Spleen (tissue), 11 donors: ENCODE results near the gene TBC1D10A. TPM values are rescaled to one million over a fixed set of nuclear protein-coding genes. Genes with fewer than 3 reads are reported as not detected.

Experiments used
- DNase-seq: peaks from one replicate; pipeline ENCODE4 v3.0.0-alpha.2; 2020
- H3K27ac ChIP-seq, 8 donors: fragments of 200-600 bp; sonication (generic) in 7 of 8; 1 replicate in 4 of 8; 2 replicates in 4 of 8; pipeline versions ENCODE4 v1.5.0 to v1.8.0; 2016 to 2021; ENCODE audit warnings: inconsistent platforms in 4 of 8, mild to moderate bottlenecking in 4 of 8, moderate library complexity in 1 of 8
- H3K27me3 ChIP-seq, 7 donors: fragments of 200-600 bp; sonication (generic) in 6 of 7; replicated peaks in 1 of 7; 1 replicate in 4 of 7; 2 replicates in 3 of 7; pipeline versions ENCODE4 v1.5.0 to v1.8.0; 2016 to 2021; ENCODE audit warnings: inconsistent platforms in 3 of 7, mild to moderate bottlenecking in 1 of 7
- H3K36me3 ChIP-seq, 6 donors: fragments of 200-600 bp; sonication (generic) in 5 of 6; 1 replicate in 4 of 6; 2 replicates in 2 of 6; pipeline versions ENCODE4 v1.5.0 to v1.8.0; 2016 to 2021; ENCODE audit warnings: inconsistent platforms in 2 of 6
- H3K4me1 ChIP-seq, 6 donors: fragments of 200-600 bp; sonication (generic) in 5 of 6; 1 replicate in 3 of 6; 2 replicates in 3 of 6; pipeline versions ENCODE4 v1.5.0 to v1.8.0; 2016 to 2021; ENCODE audit warnings: inconsistent platforms in 3 of 6
- H3K4me3 ChIP-seq, 8 donors: fragments of 200-600 bp; sonication (generic) in 7 of 8; 1 replicate in 4 of 8; 2 replicates in 4 of 8; pipeline versions ENCODE4 v1.5.0 to v1.8.0; 2016 to 2021; ENCODE audit warnings: inconsistent platforms in 4 of 8, mild to moderate bottlenecking in 4 of 8, moderate library complexity in 2 of 8
- H3K9me3 ChIP-seq, 8 donors: fragments of 200-600 bp; sonication (generic) in 7 of 8; 1 replicate in 4 of 8; 2 replicates in 4 of 8; pipeline versions ENCODE4 v1.5.0 to v1.8.0; 2016 to 2021; ENCODE audit warnings: inconsistent platforms in 4 of 8
- CTCF ChIP-seq, 11 experiments: fragments of 200-600 bp in 7 of 11; fragments of 450-650 bp in 4 of 11; sonication (generic) in 4 of 11; IDR thresholded peaks in 8 of 11; conservative IDR thresholded peaks in 3 of 11; 1 replicate in 7 of 11; 2 replicates in 4 of 11; pipeline versions ENCODE4 v1.4.0 to v1.8.0; 2016 to 2021; ENCODE audit warnings: antibody characterized with exemption in 11 of 11, inconsistent platforms in 4 of 11, mild to moderate bottlenecking in 1 of 11
- POLR2A ChIP-seq, 3 donors: fragments of 450-650 bp; IDR thresholded peaks; one replicate each; pipeline ENCODE4 v1.5.1; 2017; ENCODE audit warnings: antibody characterized with exemption in 3 of 3, mild to moderate bottlenecking in 1 of 3
- POLR2AphosphoS5 ChIP-seq, 3 donors: sonication (generic); formaldehyde crosslinking; IDR thresholded peaks; one replicate each; pipeline ENCODE4 v1.5.1; 2017; ENCODE audit warnings: antibody characterized with exemption in 3 of 3
- WGBS, 5 donors: extraction: QIAGEN DNeasy Blood & Tissue Kit in 3 of 5; methylation state at CpG; one replicate each; pipeline versions ENCODE4 v1.1.5 to v1.1.7; 2013 to 2018; 5-methylcytosine and 5-hydroxymethylcytosine counted together
- intact Hi-C: fragments of 100-400 bp; cut with DNase I; formaldehyde crosslinking; loops from one replicate; pipeline ENCODE4 v1.15.0; 2023; ENCODE audit warnings: low total_unique reads
- polyA plus RNA-seq, 3 donors: library from polyadenylated mRNA; stranded (reverse); fragments of 200-250 nt; gene quantifications; one replicate each; pipeline ENCODE4 v1.2.1, GENCODE V29; 2013
- total RNA-seq, 7 donors: library from RNA; depleted of rRNA in 3 of 7; stranded (reverse); fragments of >200 nt in 3 of 7; fragmentation: NEBNext Ultra II Directional in 4 of 7; extraction: Animal tissue kit (Norgen Biotek cat#: 25700) in 4 of 7; gene quantifications; one replicate each; pipeline versions ENCODE4 v1.1.0 to v1.2.1, GENCODE V29; 2016 to 2021
- donor health status: healthy with polysubstance abuse.
- donor health status: DM: no; HTN: no; CAD: no; lungs with moderate emphysema.
- donor health status: DM: no; HTN: no; CAD: no.
- donor health status: Bipolar disorder and iron deficiency.
- donor health status: healthy.
- donor health status: DM: no; HTN: no; CAD: no.
- donor health status: DM: yes; HTN: yes; CAD: no.

Gene TBC1D10A
- total and polyA plus RNA-seq, 10 donors, result 21.1 to 46.4 (median 33.1) TPM

GRCh38 chr22:30268331-30268730, 58.4 kb downstream of the TBC1D10A start:
- WGBS, 5 donors, result 71 to 86% (median 81%) methylated on average over 8 of the region's 8 CpGs
- peak overlapping the region in 7 of 8 donors; percentile 88 to 98 (median 97) for H3K27ac ChIP-seq
- peaks cover 8 to 100% (median 49%) of the 10 kb centered on the region in 6 donors for H3K4me1 ChIP-seq
- no peak for TF ChIP-seq CTCF (IDR thresholded peaks at IDR 0.05 in 8 of 11, conservative IDR thresholded peaks at IDR 0.05 in 3 of 11)
- intact Hi-C loops, result loop anchor here (10.0 kb wide), 1 partner anchor 216 kb away; no protein-coding TSS in a partner anchor
- no peak overlapping the region for H3K4me3 ChIP-seq
- peaks cover 0 to 35% (median 0%) of the 10 kb centered on the region in 6 donors for H3K36me3 ChIP-seq
- no peak for DNase-seq
- no peaks in the 10 kb centered on the region for H3K27me3 ChIP-seq
- no peaks in the 10 kb centered on the region for H3K9me3 ChIP-seq

- TF ChIP-seq POLR2AphosphoS5 (IDR thresholded peaks at IDR 0.05), result no peak
- TF ChIP-seq CTCF (IDR thresholded peaks at IDR 0.05 in 8 of 11, conservative IDR thresholded peaks at IDR 0.05 in 3 of 11), result no peak
- TF ChIP-seq POLR2A (IDR thresholded peaks at IDR 0.05), result no peak
- Histone ChIP-seq H3K9me3 (no peaks in the 10 kb centered on the region), H3K4me1 (peaks cover 9 to 100% (median 54%) of the 10 kb centered on the region in 6 donors), H3K4me3 (peak overlapping the region in 7 of 8 donors; percentile 47 to 73 (median 53)), H3K27me3 (no peaks in the 10 kb centered on the region), H3K36me3 (peaks cover 0 to 35% (median 0%) of the 10 kb centered on the region in 6 donors), H3K27ac (peak overlapping the region; percentile 71 to 98 (median 96))
- peak; percentile 89 for DNase-seq
- intact Hi-C loops, result loop anchor here (10.0 kb wide), 1 partner anchor 217 kb away; no protein-coding TSS in a partner anchor
- WGBS, 5 donors, result 28 to 41% (median 32%) methylated on average over 13 to 14 of the region's 14 CpGs
Measured at GRCh38 chr22:30267382-30268302, 59.1 kb downstream of the TBC1D10A start.

- DNase-seq, result peak; percentile 97
- TF ChIP-seq CTCF (IDR thresholded peaks at IDR 0.05 in 8 of 11, conservative IDR thresholded peaks at IDR 0.05 in 3 of 11) (peak in 2 of 11 experiments; percentile 11 to 12), POLR2AphosphoS5 (IDR thresholded peaks at IDR 0.05) (peak; percentile 80 to 91 (median 86)), POLR2A (IDR thresholded peaks at IDR 0.05) (peak in 1 of 3 donors; percentile 12)
- 12 to 17% (median 14%) methylated on average over 22 to 35 of the region's 35 CpGs for WGBS, 5 donors
- H3K27me3 ChIP-seq, result no peaks in the 10 kb centered on the region
- intact Hi-C loops, result loop anchor here (10.0 kb wide), 1 partner anchor 218 kb away; no protein-coding TSS in a partner anchor
- H3K27ac ChIP-seq, result peak within 1 kb of the TSS; percentile 71 to 98 (median 96)
- no peaks in the 10 kb centered on the region for H3K9me3 ChIP-seq
- H3K36me3 ChIP-seq, result peaks cover 0 to 35% (median 0%) of the 10 kb centered on the region in 6 donors
- H3K4me3 ChIP-seq, result peak within 1 kb of the TSS; percentile 39 to 73 (median 53)
- peaks cover 9 to 100% (median 54%) of the 10 kb centered on the region in 6 donors for H3K4me1 ChIP-seq
Measured at GRCh38 chr22:30266445-30267381, 60.0 kb downstream of the TBC1D10A start, which contains the start of gene OSM. OSM (minus strand) TSS chr22:30266851; CDS start chr22:30266799, 52 bp downstream.
